Mucosa of stomach (tissue), 1 donor: ENCODE data around the gene GNLY.

Source experiments
- H3K27me3 ChIP-seq: one replicate; pipeline ENCODE4 v1.7.0; 2013; ENCODE audit warnings: mild to moderate bottlenecking, low read length; ENCODE audit not compliant: control insufficient read depth, insufficient read depth
- H3K36me3 ChIP-seq: one replicate; pipeline ENCODE4 v1.7.0; 2013; ENCODE audit warnings: low read length; ENCODE audit not compliant: control insufficient read depth, insufficient read depth
- H3K4me1 ChIP-seq: one replicate; pipeline ENCODE4 v1.7.0; 2013; ENCODE audit warnings: mild to moderate bottlenecking, low read length; ENCODE audit not compliant: control insufficient read depth, insufficient read depth
- H3K4me3 ChIP-seq: one replicate; pipeline ENCODE4 v1.7.0; 2013; ENCODE audit warnings: low read length
- H3K9ac ChIP-seq: one replicate; pipeline ENCODE4 v1.7.0; 2013; ENCODE audit warnings: mild to moderate bottlenecking, low read length, moderate library complexity
- H3K9me3 ChIP-seq: one replicate; pipeline ENCODE4 v1.7.0; 2013; ENCODE audit warnings: mild to moderate bottlenecking, low read length, moderate library complexity; ENCODE audit not compliant: control insufficient read depth
- donor health status: Pancreatic carcinoma.

The GNLY gene

GRCh38 chr2:85694052-85695025 lies at the start of gene GNLY:
GNLY (plus strand) TSS chr2:85694358; CDS start chr2:85694419, 61 bp downstream.
- Histone ChIP-seq H3K4me3 (no peak within 1 kb of the TSS), H3K36me3 (no peaks in the 10 kb centered on the region), H3K9me3 (no peaks in the 10 kb centered on the region), H3K9ac (no peak within 1 kb of the TSS), H3K4me1 (no peaks in the 10 kb centered on the region), H3K27me3 (no peaks in the 10 kb centered on the region)

- H3K4me3 ChIP-seq: no peak overlapping the region
- no peaks in the 10 kb centered on the region for H3K4me1 ChIP-seq
- H3K36me3 ChIP-seq: peaks cover 22% of the 10 kb centered on the region
- H3K9me3 ChIP-seq: no peaks in the 10 kb centered on the region
- H3K27me3 ChIP-seq: no peaks in the 10 kb centered on the region
- no peak overlapping the region for H3K9ac ChIP-seq
Observed at GRCh38 chr2:85644909-85645308, 49.2 kb upstream of the GNLY start.

- H3K36me3 ChIP-seq: peaks cover 22% of the 10 kb centered on the region
Observed at GRCh38 chr2:85646166-85646565, 48.0 kb upstream of the GNLY start.

GRCh38 chr2:85647823-85648526 lies 46.2 kb upstream of the GNLY start:
- Histone ChIP-seq H3K4me1 (no peaks in the 10 kb centered on the region), H3K27me3 (no peaks in the 10 kb centered on the region), H3K36me3 (peaks cover 22% of the 10 kb centered on the region), H3K9ac (no peak overlapping the region), H3K4me3 (no peak overlapping the region), H3K9me3 (no peaks in the 10 kb centered on the region)

More at GRCh38 chr2:85646166-85646565, 48.0 kb upstream of the GNLY start:
- no peaks in the 10 kb centered on the region for H3K9me3 ChIP-seq
- no peaks in the 10 kb centered on the region for H3K4me1 ChIP-seq
- H3K9ac ChIP-seq: no peak overlapping the region
- H3K27me3 ChIP-seq: no peaks in the 10 kb centered on the region
- H3K4me3 ChIP-seq: no peak overlapping the region

- Histone ChIP-seq H3K36me3 (peaks cover 22% of the 10 kb centered on the region), H3K9me3 (no peaks in the 10 kb centered on the region), H3K4me1 (no peaks in the 10 kb centered on the region), H3K27me3 (no peaks in the 10 kb centered on the region), H3K4me3 (no peak overlapping the region), H3K9ac (no peak overlapping the region)
Observed at GRCh38 chr2:85648619-85649018, 45.5 kb upstream of the GNLY start.

- peaks cover 22% of the 10 kb centered on the region for H3K36me3 ChIP-seq
- H3K4me1 ChIP-seq: no peaks in the 10 kb centered on the region
- H3K4me3 ChIP-seq: no peak overlapping the region
- no peaks in the 10 kb centered on the region for H3K27me3 ChIP-seq
- H3K9me3 ChIP-seq: no peaks in the 10 kb centered on the region
- no peak overlapping the region for H3K9ac ChIP-seq
Observed at GRCh38 chr2:85649201-85650190, 44.7 kb upstream of the GNLY start.

GRCh38 chr2:85650456-85650855 lies 43.7 kb upstream of the GNLY start:
- no peaks in the 10 kb centered on the region for H3K27me3 ChIP-seq
- H3K9ac ChIP-seq: no peak overlapping the region
- H3K4me1 ChIP-seq: no peaks in the 10 kb centered on the region
- no peak overlapping the region for H3K4me3 ChIP-seq
- peaks cover 19% of the 10 kb centered on the region for H3K36me3 ChIP-seq
- no peaks in the 10 kb centered on the region for H3K9me3 ChIP-seq

- peaks cover 12% of the 10 kb centered on the region for H3K36me3 ChIP-seq
- H3K4me1 ChIP-seq: no peaks in the 10 kb centered on the region
- no peak overlapping the region for H3K9ac ChIP-seq
- H3K4me3 ChIP-seq: no peak overlapping the region
- no peaks in the 10 kb centered on the region for H3K27me3 ChIP-seq
- H3K9me3 ChIP-seq: no peaks in the 10 kb centered on the region
Observed at GRCh38 chr2:85651097-85651496, 43.1 kb upstream of the GNLY start.

- peaks cover 12% of the 10 kb centered on the region for H3K36me3 ChIP-seq
Observed at GRCh38 chr2:85652056-85652455, 42.1 kb upstream of the GNLY start.

GRCh38 chr2:85653996-85654395 lies 40.2 kb upstream of the GNLY start:
- no peak overlapping the region for H3K9ac ChIP-seq
- H3K36me3 ChIP-seq: peaks cover 2% of the 10 kb centered on the region
- no peaks in the 10 kb centered on the region for H3K9me3 ChIP-seq
- H3K27me3 ChIP-seq: no peaks in the 10 kb centered on the region
- no peaks in the 10 kb centered on the region for H3K4me1 ChIP-seq
- no peak overlapping the region for H3K4me3 ChIP-seq

More at GRCh38 chr2:85652056-85652455, 42.1 kb upstream of the GNLY start:
- Histone ChIP-seq H3K9me3 (no peaks in the 10 kb centered on the region), H3K4me1 (no peaks in the 10 kb centered on the region), H3K4me3 (no peak overlapping the region), H3K9ac (no peak overlapping the region), H3K27me3 (no peaks in the 10 kb centered on the region)

GRCh38 chr2:85655961-85656417 lies 38.2 kb upstream of the GNLY start:
- Histone ChIP-seq H3K27me3 (no peaks in the 10 kb centered on the region), H3K4me1 (no peaks in the 10 kb centered on the region), H3K36me3 (no peaks in the 10 kb centered on the region), H3K9me3 (no peaks in the 10 kb centered on the region), H3K9ac (no peak overlapping the region), H3K4me3 (no peak overlapping the region)
